ENCODE data around the gene TMEM201.

The TMEM201 gene

GRCh38 chr1:9573723-9574122, 15.0 kb upstream of the TMEM201 start:
- no peak for DNase-seq (ENCODE audit: low read depth, low spot score)
- H3K4me3 ChIP-seq (ENCODE audit: low read length), result no peak overlapping the region

- no peak overlapping the region for H3K4me3 ChIP-seq (ENCODE audit: low read length)
- no peak for DNase-seq (ENCODE audit: low read depth, low spot score)
Observed at GRCh38 chr1:9575486-9575885, 13.2 kb upstream of the TMEM201 start.

- H3K4me3 ChIP-seq (ENCODE audit: low read length), result no peak overlapping the region
- DNase-seq (ENCODE audit: low read depth, low spot score), result no peak
Observed at GRCh38 chr1:9576903-9577302, 11.8 kb upstream of the TMEM201 start.

- DNase-seq (ENCODE audit: low read depth, low spot score), result no peak
Observed at GRCh38 chr1:9577423-9577822, 11.3 kb upstream of the TMEM201 start.

GRCh38 chr1:9580942-9581341, 7.8 kb upstream of the TMEM201 start:
- H3K4me3 ChIP-seq (ENCODE audit: low read length), result no peak overlapping the region
- DNase-seq (ENCODE audit: low read depth, low spot score), result no peak

More at GRCh38 chr1:9577423-9577822, 11.3 kb upstream of the TMEM201 start:
- no peak overlapping the region for H3K4me3 ChIP-seq (ENCODE audit: low read length)

- H3K4me3 ChIP-seq (ENCODE audit: low read length), result no peak overlapping the region
- no peak for DNase-seq (ENCODE audit: low read depth, low spot score)
Observed at GRCh38 chr1:9586147-9586766, 2.5 kb upstream of the TMEM201 start.

- DNase-seq (ENCODE audit: low read depth, low spot score), result no peak
Observed at GRCh38 chr1:9589144-9589718, 520 bp downstream of the TMEM201 start.

GRCh38 chr1:9589719-9590157, 1.0 kb downstream of the TMEM201 start:
- peak overlapping the region; percentile 68 for H3K4me3 ChIP-seq (ENCODE audit: low read length)
- no peak for DNase-seq (ENCODE audit: low read depth, low spot score)

More at GRCh38 chr1:9589144-9589718, 520 bp downstream of the TMEM201 start:
- H3K4me3 ChIP-seq (ENCODE audit: low read length), result peak overlapping the region; percentile 68

- peak overlapping the region; percentile 68 for H3K4me3 ChIP-seq (ENCODE audit: low read length)
- no peak for DNase-seq (ENCODE audit: low read depth, low spot score)
Observed at GRCh38 chr1:9590201-9590600, 1.5 kb downstream of the TMEM201 start.

- no peak overlapping the region for H3K4me3 ChIP-seq (ENCODE audit: low read length)
- no peak for DNase-seq (ENCODE audit: low read depth, low spot score)
Observed at GRCh38 chr1:9590945-9591668, 2.4 kb downstream of the TMEM201 start.

GRCh38 chr1:9591669-9592509, 3.2 kb downstream of the TMEM201 start:
- DNase-seq (ENCODE audit: low read depth, low spot score), result no peak
- H3K4me3 ChIP-seq (ENCODE audit: low read length), result no peak overlapping the region

- DNase-seq (ENCODE audit: low read depth, low spot score), result no peak
Observed at GRCh38 chr1:9592510-9593075, 3.9 kb downstream of the TMEM201 start.

GRCh38 chr1:9593147-9593491, 4.4 kb downstream of the TMEM201 start:
- no peak for DNase-seq (ENCODE audit: low read depth, low spot score)
- H3K4me3 ChIP-seq (ENCODE audit: low read length), result no peak overlapping the region

More at GRCh38 chr1:9592510-9593075, 3.9 kb downstream of the TMEM201 start:
- H3K4me3 ChIP-seq (ENCODE audit: low read length), result no peak overlapping the region

GRCh38 chr1:9593492-9594465, 5.1 kb downstream of the TMEM201 start:
- no peak overlapping the region for H3K4me3 ChIP-seq (ENCODE audit: low read length)
- peak; percentile 32 for DNase-seq (ENCODE audit: low read depth, low spot score)

- H3K4me3 ChIP-seq (ENCODE audit: low read length), result no peak overlapping the region
- DNase-seq (ENCODE audit: low read depth, low spot score), result no peak
Observed at GRCh38 chr1:9594471-9595155, 5.9 kb downstream of the TMEM201 start.

GRCh38 chr1:9595156-9595967, 6.7 kb downstream of the TMEM201 start:
- no peak for DNase-seq (ENCODE audit: low read depth, low spot score)
- no peak overlapping the region for H3K4me3 ChIP-seq (ENCODE audit: low read length)

- no peak for DNase-seq (ENCODE audit: low read depth, low spot score)
- no peak overlapping the region for H3K4me3 ChIP-seq (ENCODE audit: low read length)
Observed at GRCh38 chr1:9595968-9596340, 7.2 kb downstream of the TMEM201 start.

Data from Jurkat, Clone E6-1 (cell line).